HEK293 (cell line): Measurements from ENCODE around the gene SLC16A5.
A peak's percentile ranks its signal among the peaks of the same experiment; 100 is the strongest.
"Not testable (repeated sequence)": the region's sequence is repeated elsewhere in the genome, so short reads cannot be mapped to it uniquely, and the experiment has no call there.

Experiments
- CTCF ChIA-PET: fragments of 350-600 bp; formaldehyde crosslinking; extraction: SDS; loops from one replicate; lab custom pipeline; 2021; ENCODE audit warnings: antibody characterized with exemption; lab: Yijun Ruan, JAX
- POLR2A ChIA-PET: fragments of 300-600 bp; formaldehyde crosslinking; extraction: SDS; loops from one replicate; lab custom pipeline; 2020; ENCODE audit warnings: antibody characterized with exemption, inconsistent platforms; lab: Yijun Ruan, JAX
- H3K27ac ChIP-seq: fragments of 200-500 bp; sonication (Bioruptor generic); 2 replicates; pipeline ENCODE4 v1.5.1; 2014; ENCODE audit warnings: low read depth, low read length, control low read depth, inconsistent platforms; ENCODE audit errors: extremely low read depth
- H3K36me3 ChIP-seq, 2 experiments: fragments of 200-500 bp in 1 of 2; sonication (Bioruptor generic) in 1 of 2; 1 replicate in 1 of 2; 2 replicates in 1 of 2; pipeline ENCODE4 v1.5.1; 2014 to 2017; ENCODE audit warnings: inconsistent platforms in 2 of 2, low read length in 2 of 2; ENCODE audit not compliant: control insufficient read depth in 2 of 2, insufficient read depth in 1 of 2
- H3K4me1 ChIP-seq: fragments of 200-500 bp; sonication (Bioruptor generic); 2 replicates; pipeline ENCODE4 v1.5.1; 2014; ENCODE audit warnings: mild to moderate bottlenecking, low read length, inconsistent platforms; ENCODE audit not compliant: control insufficient read depth, insufficient read depth
- H3K4me3 ChIP-seq: 2 replicates; pipeline ENCODE4 v1.5.1; 2011; ENCODE audit warnings: low read depth, mild to moderate bottlenecking, control low read depth, low read length, moderate library complexity
- H3K9me3 ChIP-seq: fragments of 200-500 bp; sonication (Bioruptor generic); 2 replicates; pipeline ENCODE4 v1.5.1; 2014; ENCODE audit warnings: low read depth, low read length, inconsistent platforms; ENCODE audit not compliant: control insufficient read depth, insufficient read depth
- BCL11A ChIP-seq: fragments of 450-650 bp; formaldehyde crosslinking; IDR thresholded peaks from 2 replicates; pipeline ENCODE4 v1.5.1; 2016; ENCODE audit warnings: low read depth, missing biosample characterization, missing genetic modification characterization
- WT1 ChIP-seq: fragments of 450-650 bp; formaldehyde crosslinking; IDR thresholded peaks from 2 replicates; pipeline ENCODE4 v1.5.1; 2016; ENCODE audit warnings: missing biosample characterization, missing genetic modification characterization
- YY1 ChIP-seq: fragments of 450-650 bp; formaldehyde crosslinking; IDR thresholded peaks from 2 replicates; pipeline ENCODE4 v1.5.1; 2018; ENCODE audit warnings: missing biosample characterization, missing genetic modification characterization
- ZBTB17 ChIP-seq: fragments of 450-650 bp; formaldehyde crosslinking; IDR thresholded peaks from 2 replicates; pipeline ENCODE4 v1.5.1; 2016; ENCODE audit warnings: missing biosample characterization, missing genetic modification characterization
- ZBTB48 ChIP-seq: fragments of 450-650 bp; formaldehyde crosslinking; IDR thresholded peaks from 2 replicates; pipeline ENCODE4 v1.5.1; 2016; ENCODE audit warnings: missing biosample characterization, missing genetic modification characterization
- ZNF121 ChIP-seq: fragments of 450-650 bp; formaldehyde crosslinking; IDR thresholded peaks from 2 replicates; pipeline ENCODE4 v1.5.1; 2016; ENCODE audit warnings: missing biosample characterization, missing genetic modification characterization
- ZNF2 ChIP-seq: fragments of 450-650 bp; formaldehyde crosslinking; IDR thresholded peaks from 2 replicates; pipeline ENCODE4 v1.5.1; 2016; ENCODE audit warnings: missing biosample characterization, missing genetic modification characterization
- ZNF335 ChIP-seq: fragments of 450-650 bp; formaldehyde crosslinking; conservative IDR thresholded peaks from 2 replicates; pipeline ENCODE4 v1.5.1; 2016; ENCODE audit warnings: missing biosample characterization, missing genetic modification characterization
- ZNF555 ChIP-seq: fragments of 450-650 bp; formaldehyde crosslinking; conservative IDR thresholded peaks from 2 replicates; pipeline ENCODE4 v1.5.1; 2017; ENCODE audit warnings: missing biosample characterization, mild to moderate bottlenecking, missing genetic modification characterization, inconsistent platforms
- ZNF792 ChIP-seq: fragments of 450-650 bp; formaldehyde crosslinking; IDR thresholded peaks from 2 replicates; pipeline ENCODE4 v1.5.1; 2016; ENCODE audit warnings: missing biosample characterization, missing genetic modification characterization
- TF ChIP-seq, protein P1 (sequence below): fragments of 450-650 bp; formaldehyde crosslinking; IDR thresholded peaks from 2 replicates; pipeline ENCODE4 v1.5.1; 2016; ENCODE audit warnings: missing biosample characterization, missing genetic modification characterization
- TF ChIP-seq, protein P2 (sequence below): fragments of 450-650 bp; formaldehyde crosslinking; conservative IDR thresholded peaks from 2 replicates; pipeline ENCODE4 v1.5.1; 2016; ENCODE audit warnings: low read depth, missing biosample characterization, missing genetic modification characterization
- TF ChIP-seq, protein P3 (sequence below): fragments of 450-650 bp; formaldehyde crosslinking; IDR thresholded peaks from 2 replicates; pipeline ENCODE4 v1.5.1; 2016; ENCODE audit warnings: missing biosample characterization, missing genetic modification characterization
- TF ChIP-seq, protein P4 (sequence below): fragments of 450-650 bp; formaldehyde crosslinking; IDR thresholded peaks from 2 replicates; pipeline ENCODE4 v1.5.1; 2017; ENCODE audit warnings: missing biosample characterization, missing genetic modification characterization
- TF ChIP-seq, protein P5 (sequence below): fragments of 450-650 bp; formaldehyde crosslinking; IDR thresholded peaks from 2 replicates; pipeline ENCODE4 v1.5.1; 2016; ENCODE audit warnings: missing biosample characterization, missing genetic modification characterization
- TF ChIP-seq, protein P6 (sequence below): fragments of 450-650 bp; formaldehyde crosslinking; IDR thresholded peaks from 2 replicates; pipeline ENCODE4 v1.5.1; 2016; ENCODE audit warnings: missing biosample characterization, missing genetic modification characterization

The SLC16A5 gene

DNA sequence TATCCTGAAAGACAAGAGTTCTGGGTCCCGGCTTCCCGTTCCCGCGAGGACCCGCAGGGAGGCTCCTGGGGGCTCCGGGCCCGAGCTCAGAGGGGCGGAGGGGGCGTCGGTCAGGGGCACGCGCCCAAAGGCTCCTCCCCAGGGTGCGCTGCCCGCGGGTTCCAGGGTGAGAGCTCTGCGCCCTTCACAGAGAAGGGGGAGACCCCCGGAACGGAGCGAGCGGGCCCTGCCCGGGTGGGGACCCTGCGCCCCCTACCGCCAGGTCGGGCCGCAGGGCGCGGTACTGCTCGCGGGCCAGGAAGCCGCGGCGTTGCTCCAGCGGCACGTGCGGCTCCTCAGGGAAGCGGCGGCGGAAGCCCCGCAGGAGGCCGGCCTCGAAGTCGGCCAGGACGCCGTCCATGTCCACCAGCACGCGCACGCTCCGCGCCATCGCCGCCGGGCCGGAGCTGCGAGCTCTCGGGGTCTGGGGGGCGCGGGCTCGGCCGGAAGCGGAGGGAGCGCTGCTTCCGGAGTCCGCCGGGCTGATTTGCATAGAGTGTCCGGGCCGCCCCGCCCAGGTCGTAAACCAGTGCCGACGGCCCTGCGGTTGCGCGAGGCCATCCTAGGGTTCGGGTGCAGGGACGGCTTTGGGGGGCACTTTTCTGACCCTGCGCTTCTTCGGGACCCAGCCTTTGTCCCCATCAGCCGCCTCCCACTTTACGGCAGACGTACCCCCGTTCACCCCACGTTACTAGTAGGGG lies 43.7 kb downstream of the SLC16A5 start, which contains the start of gene NT5C (continued):
- TF ChIP-seq, protein P1, sequence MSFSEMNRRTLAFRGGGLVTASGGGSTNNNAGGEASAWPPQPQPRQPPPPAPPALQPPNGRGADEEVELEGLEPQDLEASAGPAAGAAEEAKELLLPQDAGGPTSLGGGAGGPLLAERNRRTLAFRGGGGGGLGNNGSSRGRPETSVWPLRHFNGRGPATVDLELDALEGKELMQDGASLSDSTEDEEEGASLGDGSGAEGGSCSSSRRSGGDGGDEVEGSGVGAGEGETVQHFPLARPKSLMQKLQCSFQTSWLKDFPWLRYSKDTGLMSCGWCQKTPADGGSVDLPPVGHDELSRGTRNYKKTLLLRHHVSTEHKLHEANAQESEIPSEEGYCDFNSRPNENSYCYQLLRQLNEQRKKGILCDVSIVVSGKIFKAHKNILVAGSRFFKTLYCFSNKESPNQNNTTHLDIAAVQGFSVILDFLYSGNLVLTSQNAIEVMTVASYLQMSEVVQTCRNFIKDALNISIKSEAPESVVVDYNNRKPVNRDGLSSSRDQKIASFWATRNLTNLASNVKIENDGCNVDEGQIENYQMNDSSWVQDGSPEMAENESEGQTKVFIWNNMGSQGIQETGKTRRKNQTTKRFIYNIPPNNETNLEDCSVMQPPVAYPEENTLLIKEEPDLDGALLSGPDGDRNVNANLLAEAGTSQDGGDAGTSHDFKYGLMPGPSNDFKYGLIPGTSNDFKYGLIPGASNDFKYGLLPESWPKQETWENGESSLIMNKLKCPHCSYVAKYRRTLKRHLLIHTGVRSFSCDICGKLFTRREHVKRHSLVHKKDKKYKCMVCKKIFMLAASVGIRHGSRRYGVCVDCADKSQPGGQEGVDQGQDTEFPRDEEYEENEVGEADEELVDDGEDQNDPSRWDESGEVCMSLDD (tag by site-specific recombination): peak; percentile 97
- TF ChIP-seq, protein P2, sequence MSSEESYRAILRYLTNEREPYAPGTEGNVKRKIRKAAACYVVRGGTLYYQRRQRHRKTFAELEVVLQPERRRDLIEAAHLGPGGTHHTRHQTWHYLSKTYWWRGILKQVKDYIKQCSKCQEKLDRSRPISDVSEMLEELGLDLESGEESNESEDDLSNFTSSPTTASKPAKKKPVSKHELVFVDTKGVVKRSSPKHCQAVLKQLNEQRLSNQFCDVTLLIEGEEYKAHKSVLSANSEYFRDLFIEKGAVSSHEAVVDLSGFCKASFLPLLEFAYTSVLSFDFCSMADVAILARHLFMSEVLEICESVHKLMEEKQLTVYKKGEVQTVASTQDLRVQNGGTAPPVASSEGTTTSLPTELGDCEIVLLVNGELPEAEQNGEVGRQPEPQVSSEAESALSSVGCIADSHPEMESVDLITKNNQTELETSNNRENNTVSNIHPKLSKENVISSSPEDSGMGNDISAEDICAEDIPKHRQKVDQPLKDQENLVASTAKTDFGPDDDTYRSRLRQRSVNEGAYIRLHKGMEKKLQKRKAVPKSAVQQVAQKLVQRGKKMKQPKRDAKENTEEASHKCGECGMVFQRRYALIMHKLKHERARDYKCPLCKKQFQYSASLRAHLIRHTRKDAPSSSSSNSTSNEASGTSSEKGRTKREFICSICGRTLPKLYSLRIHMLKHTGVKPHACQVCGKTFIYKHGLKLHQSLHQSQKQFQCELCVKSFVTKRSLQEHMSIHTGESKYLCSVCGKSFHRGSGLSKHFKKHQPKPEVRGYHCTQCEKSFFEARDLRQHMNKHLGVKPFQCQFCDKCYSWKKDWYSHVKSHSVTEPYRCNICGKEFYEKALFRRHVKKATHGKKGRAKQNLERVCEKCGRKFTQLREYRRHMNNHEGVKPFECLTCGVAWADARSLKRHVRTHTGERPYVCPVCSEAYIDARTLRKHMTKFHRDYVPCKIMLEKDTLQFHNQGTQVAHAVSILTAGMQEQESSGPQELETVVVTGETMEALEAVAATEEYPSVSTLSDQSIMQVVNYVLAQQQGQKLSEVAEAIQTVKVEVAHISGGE: peak; percentile 92
- TF ChIP-seq ZNF555 (tag by site-specific recombination): no peak
- TF ChIP-seq, protein P3, sequence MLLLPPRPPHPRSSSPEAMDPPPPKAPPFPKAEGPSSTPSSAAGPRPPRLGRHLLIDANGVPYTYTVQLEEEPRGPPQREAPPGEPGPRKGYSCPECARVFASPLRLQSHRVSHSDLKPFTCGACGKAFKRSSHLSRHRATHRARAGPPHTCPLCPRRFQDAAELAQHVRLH (tag by site-specific recombination): no peak
- peak; percentile 72 for TF ChIP-seq YY1 (tag by site-specific recombination)

DNA sequence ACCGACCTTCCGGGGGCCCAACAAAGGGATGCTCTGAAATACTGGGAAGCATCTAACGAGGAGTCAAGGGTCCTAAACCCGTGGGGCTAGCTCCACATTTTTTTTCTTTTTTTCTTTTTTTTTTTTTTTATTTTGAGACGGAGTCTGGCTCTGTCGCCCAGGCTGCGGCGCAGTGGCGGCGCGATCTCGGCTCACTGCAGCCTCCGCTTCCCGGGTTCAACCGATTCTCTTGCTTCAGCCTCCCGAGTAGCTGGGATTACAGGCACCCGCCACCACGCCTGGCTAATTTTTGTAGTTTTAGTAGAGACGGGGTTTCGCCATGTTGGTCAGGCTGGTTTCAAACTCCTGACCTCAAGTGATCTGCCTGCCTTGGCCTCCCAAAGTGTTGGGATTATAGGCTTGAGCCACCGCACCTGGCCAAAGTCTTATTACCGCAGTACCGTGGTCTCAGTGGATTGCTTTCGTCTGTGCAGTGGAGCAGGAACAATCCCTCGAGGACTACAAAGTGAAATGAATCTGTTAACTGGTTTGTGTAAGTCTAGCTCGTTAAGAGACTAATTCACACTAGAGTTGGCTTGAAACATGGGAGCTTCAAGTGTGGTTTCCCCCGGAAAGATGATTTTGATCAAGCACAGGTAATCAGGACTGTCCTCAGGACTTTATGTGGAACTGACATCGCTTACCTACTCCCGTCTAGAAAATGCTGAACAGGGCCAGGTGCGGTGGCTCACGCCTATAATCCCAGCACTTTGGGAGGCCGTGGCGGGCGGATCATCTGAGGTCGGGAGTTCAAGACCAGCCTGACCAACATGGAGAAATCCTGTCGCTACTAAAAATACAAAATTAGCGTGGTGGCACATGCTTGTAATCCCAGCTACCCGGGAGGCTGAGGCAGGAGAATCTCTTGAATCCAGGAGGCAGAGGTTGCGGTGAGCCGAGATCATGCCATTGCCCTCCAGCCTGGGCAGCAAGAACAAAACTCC lies 44.6 kb downstream of the SLC16A5 start:
- not testable (repeated sequence) for H3K4me1 ChIP-seq, H3K9me3 ChIP-seq
- TF ChIP-seq ZNF121 (peak; percentile 47; the same call in 1 of the 2 replicates), ZNF335 (peak; percentile 74), ZBTB48 (peak; percentile 10; the same call in 1 of the 2 replicates), WT1 (tag by site-specific recombination) (peak; percentile 28), BCL11A (tag by site-specific recombination) (0 out of 2 replicates have a peak, but pooled peaks have one; percentile 16), ZNF792 (tag by site-specific recombination) (0 out of 2 replicates have a peak, but pooled peaks have one; percentile 31), ZBTB17 (peak; percentile 62), ZNF2 (peak; percentile 34; the same call in 1 of the 2 replicates)
- TF ChIP-seq, protein P4, sequence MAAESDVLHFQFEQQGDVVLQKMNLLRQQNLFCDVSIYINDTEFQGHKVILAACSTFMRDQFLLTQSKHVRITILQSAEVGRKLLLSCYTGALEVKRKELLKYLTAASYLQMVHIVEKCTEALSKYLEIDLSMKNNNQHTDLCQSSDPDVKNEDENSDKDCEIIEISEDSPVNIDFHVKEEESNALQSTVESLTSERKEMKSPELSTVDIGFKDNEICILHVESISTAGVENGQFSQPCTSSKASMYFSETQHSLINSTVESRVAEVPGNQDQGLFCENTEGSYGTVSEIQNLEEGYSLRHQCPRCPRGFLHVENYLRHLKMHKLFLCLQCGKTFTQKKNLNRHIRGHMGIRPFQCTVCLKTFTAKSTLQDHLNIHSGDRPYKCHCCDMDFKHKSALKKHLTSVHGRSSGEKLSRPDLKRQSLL (tag by site-specific recombination): peak; percentile 57; the same call in 1 of the 2 replicates
- TF ChIP-seq, protein P5, sequence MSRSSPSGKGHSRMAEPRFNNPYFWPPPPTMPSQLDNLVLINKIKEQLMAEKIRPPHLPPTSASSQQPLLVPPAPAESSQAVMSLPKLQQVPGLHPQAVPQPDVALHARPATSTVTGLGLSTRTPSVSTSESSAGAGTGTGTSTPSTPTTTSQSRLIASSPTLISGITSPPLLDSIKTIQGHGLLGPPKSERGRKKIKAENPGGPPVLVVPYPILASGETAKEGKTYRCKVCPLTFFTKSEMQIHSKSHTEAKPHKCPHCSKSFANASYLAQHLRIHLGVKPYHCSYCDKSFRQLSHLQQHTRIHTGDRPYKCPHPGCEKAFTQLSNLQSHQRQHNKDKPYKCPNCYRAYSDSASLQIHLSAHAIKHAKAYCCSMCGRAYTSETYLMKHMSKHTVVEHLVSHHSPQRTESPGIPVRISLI: peak; percentile 78
- TF ChIP-seq, protein P6, sequence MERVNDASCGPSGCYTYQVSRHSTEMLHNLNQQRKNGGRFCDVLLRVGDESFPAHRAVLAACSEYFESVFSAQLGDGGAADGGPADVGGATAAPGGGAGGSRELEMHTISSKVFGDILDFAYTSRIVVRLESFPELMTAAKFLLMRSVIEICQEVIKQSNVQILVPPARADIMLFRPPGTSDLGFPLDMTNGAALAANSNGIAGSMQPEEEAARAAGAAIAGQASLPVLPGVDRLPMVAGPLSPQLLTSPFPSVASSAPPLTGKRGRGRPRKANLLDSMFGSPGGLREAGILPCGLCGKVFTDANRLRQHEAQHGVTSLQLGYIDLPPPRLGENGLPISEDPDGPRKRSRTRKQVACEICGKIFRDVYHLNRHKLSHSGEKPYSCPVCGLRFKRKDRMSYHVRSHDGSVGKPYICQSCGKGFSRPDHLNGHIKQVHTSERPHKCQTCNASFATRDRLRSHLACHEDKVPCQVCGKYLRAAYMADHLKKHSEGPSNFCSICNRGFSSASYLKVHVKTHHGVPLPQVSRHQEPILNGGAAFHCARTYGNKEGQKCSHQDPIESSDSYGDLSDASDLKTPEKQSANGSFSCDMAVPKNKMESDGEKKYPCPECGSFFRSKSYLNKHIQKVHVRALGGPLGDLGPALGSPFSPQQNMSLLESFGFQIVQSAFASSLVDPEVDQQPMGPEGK: peak; percentile 15
- ChIA-PET CTCF (interaction anchor here (0.6 to 4.3 kb wide), 21 partner anchors 9 to 1593 kb away, joined by 3 to 86 read pairs (median 6); partner anchors contain the start of genes MIF4GD and MRPL58), POLR2A (interaction anchor here (0.7 to 3.9 kb wide), 13 partner anchors 7 to 356 kb away, joined by 3 to 20 read pairs (median 4); partner anchors contain the start of genes JPT1, NAT9 and NUP85)
- peaks cover 25 to 42% of the 10 kb centered on the region in 2 experiments for H3K36me3 ChIP-seq
- H3K4me3 ChIP-seq: peak overlapping the region; percentile 61
- H3K27ac ChIP-seq: peak overlapping the region; percentile 94
